Neural cell (in vitro differentiated cells): ENCODE data around the gene PARD3B. TPM values are rescaled to one million over a fixed set of nuclear protein-coding genes. Genes with fewer than 3 reads are reported as not detected.

Source experiments
- H2AFZ ChIP-seq: fragments of 200-600, 300-800 bp; sonication (generic), shearing (Covaris generic); 2 replicates; pipeline ENCODE4 v1.6.0; 2014; ENCODE audit warnings: low read depth, mild to moderate bottlenecking, antibody characterized with exemption, low read length, moderate library complexity
- H3F3A ChIP-seq: fragments of 200-600 bp; shearing (Covaris generic); 2 replicates; pipeline ENCODE4 v1.6.1; 2016; ENCODE audit warnings: mild to moderate bottlenecking, moderate library complexity, mixed read lengths, antibody characterized with exemption, low read length; ENCODE audit not compliant: insufficient read depth, poor library complexity, severe bottlenecking
- H3K27ac ChIP-seq: fragments of 200-600, 300-800 bp; sonication (generic), shearing (Covaris generic); 2 replicates; pipeline ENCODE4 v1.5.1; 2014; ENCODE audit warnings: mild to moderate bottlenecking, low read length, moderate library complexity
- H3K27me3 ChIP-seq: fragments of 300-800, 200-600 bp; sonication (generic), shearing (Covaris generic); 2 replicates; pipeline ENCODE4 v1.6.0; 2014; ENCODE audit warnings: mild to moderate bottlenecking, low read depth, low read length, moderate library complexity; ENCODE audit not compliant: insufficient read depth
- H3K36me3 ChIP-seq: fragments of 300-800, 200-600 bp; sonication (generic), shearing (Covaris generic); 2 replicates; pipeline ENCODE4 v1.5.1; 2014; ENCODE audit warnings: mild to moderate bottlenecking, antibody characterized with exemption, low read length, moderate library complexity; ENCODE audit not compliant: insufficient read depth
- H3K4me2 ChIP-seq: fragments of 300-800, 200-600 bp; sonication (generic), shearing (Covaris generic); 2 replicates; pipeline ENCODE4 v1.6.0; 2014; ENCODE audit warnings: mild to moderate bottlenecking, low read length
- H3K4me3 ChIP-seq: fragments of 300-800, 200-600 bp; sonication (generic), shearing (Covaris generic); 2 replicates; pipeline ENCODE4 v1.5.1; 2014; ENCODE audit warnings: mild to moderate bottlenecking, low read length, moderate library complexity
- H3K79me2 ChIP-seq: fragments of 200-600 bp; shearing (Covaris generic); replicated peaks from 2 replicates; pipeline ENCODE4 v1.6.0; 2014; ENCODE audit warnings: mild to moderate bottlenecking, low read length, moderate library complexity; ENCODE audit not compliant: insufficient read depth
- H3K9ac ChIP-seq: fragments of 300-800, 200-600 bp; sonication (generic), shearing (Covaris generic); 2 replicates; pipeline ENCODE4 v1.6.1; 2016; ENCODE audit warnings: mild to moderate bottlenecking, low read length, mixed read lengths
- H3K9me2 ChIP-seq: fragments of 200-600 bp; shearing (Covaris generic); 2 replicates; pipeline ENCODE4 v1.6.1; 2016; ENCODE audit warnings: mild to moderate bottlenecking, low read length, mixed read lengths; ENCODE audit not compliant: insufficient read depth
- H3K9me3 ChIP-seq: fragments of 200-600, 300-800 bp; sonication (generic), shearing (Covaris generic); 2 replicates; pipeline ENCODE4 v1.6.1; 2016; ENCODE audit warnings: mild to moderate bottlenecking, mixed run types, low read length, moderate library complexity, mixed read lengths
- H4K20me1 ChIP-seq: fragments of 200-600 bp; shearing (Covaris generic); 2 replicates; pipeline ENCODE4 v1.6.1; 2016; ENCODE audit warnings: mild to moderate bottlenecking, mixed run types; ENCODE audit not compliant: insufficient read depth
- EP300 ChIP-seq: fragments of 450-650 bp; conservative IDR thresholded peaks from 2 replicates; pipeline ENCODE4 v1.6.1; 2014; ENCODE audit warnings: antibody characterized with exemption, mild to moderate bottlenecking, moderate library complexity; ENCODE audit not compliant: poor library complexity, severe bottlenecking
- EZH2 ChIP-seq: fragments of 200-600, 300-800 bp; shearing (Covaris generic), sonication (generic); IDR thresholded peaks from 2 replicates; pipeline ENCODE4 v1.6.1; 2014; ENCODE audit warnings: antibody characterized with exemption, low read length, borderline replicate concordance, mild to moderate bottlenecking; ENCODE audit not compliant: insufficient read depth, poor library complexity, severe bottlenecking
- MXI1 ChIP-seq: fragments of 450-650 bp; conservative IDR thresholded peaks from 2 replicates; pipeline ENCODE4 v1.6.1; 2014; ENCODE audit warnings: antibody characterized with exemption, mild to moderate bottlenecking; ENCODE audit not compliant: poor library complexity, severe bottlenecking
- POLR2AphosphoS5 ChIP-seq: IDR thresholded peaks from 2 replicates; pipeline ENCODE4 v1.6.1; 2012
- RAD21 ChIP-seq: fragments of 450-650 bp; conservative IDR thresholded peaks from 2 replicates; pipeline ENCODE4 v1.6.1; 2014; ENCODE audit warnings: antibody characterized with exemption, mild to moderate bottlenecking, moderate library complexity
- SMC3 ChIP-seq: fragments of 450-650 bp; conservative IDR thresholded peaks from 2 replicates; pipeline ENCODE4 v1.6.1; 2014; ENCODE audit warnings: antibody characterized with exemption, mild to moderate bottlenecking, moderate library complexity; ENCODE audit not compliant: poor library complexity
- polyA plus RNA-seq: library from polyadenylated mRNA; depleted of rRNA; stranded (reverse); fragments of >200 nt; gene quantifications from 2 replicates; pipeline ENCODE4 v1.2.3, GENCODE V29; 2014
- TF ChIP-seq, protein P1 (sequence below): fragments of 450-650 bp; IDR thresholded peaks from 2 replicates; pipeline ENCODE4 v1.5.1; 2014; ENCODE audit warnings: antibody characterized with exemption, mild to moderate bottlenecking, moderate library complexity; ENCODE audit not compliant: poor library complexity, severe bottlenecking
- TF ChIP-seq, protein P2 (sequence below): IDR thresholded peaks from 2 replicates; pipeline ENCODE4 v1.6.1; 2012; ENCODE audit warnings: borderline replicate concordance

The PARD3B gene
- polyA plus RNA-seq, 1 donor from 2014 or later, result 0.54 TPM

DNA sequence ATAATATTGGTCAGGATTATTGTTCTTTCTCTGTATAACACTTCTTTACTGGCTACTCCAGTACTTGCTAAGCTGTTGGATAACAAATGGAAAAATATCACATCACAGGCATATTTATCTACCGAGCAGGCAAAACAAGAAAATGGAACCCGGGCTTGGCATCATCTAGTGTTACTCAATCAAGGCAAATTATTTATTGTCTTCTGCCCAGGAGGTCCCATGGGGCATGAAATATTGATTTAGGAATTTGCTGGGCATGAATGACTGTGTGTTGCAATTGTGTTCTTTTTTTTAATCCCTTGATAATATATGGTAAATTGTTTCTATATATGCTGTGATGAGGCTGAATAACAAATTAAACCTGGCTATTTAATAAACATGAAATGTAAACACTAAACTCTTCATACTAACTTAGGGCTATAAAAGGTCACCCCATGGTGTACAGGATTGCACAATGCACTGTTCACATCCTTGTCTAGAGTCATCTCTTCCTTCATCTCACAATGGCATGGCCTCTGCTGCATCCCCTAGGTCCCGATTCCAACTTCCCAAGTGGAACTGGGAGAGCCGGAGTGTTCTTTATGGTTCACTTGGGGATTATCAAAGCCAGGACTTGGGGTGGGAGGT lies 2.2 kb upstream of the PARD3B start:
- Histone ChIP-seq H3K9ac (no peak overlapping the region), H3K79me2 (no peaks in the 10 kb centered on the region), H3K4me3 (no peak overlapping the region), H3F3A (no peaks in the 10 kb centered on the region), H3K27ac (no peak overlapping the region), H3K9me3 (no peaks in the 10 kb centered on the region), H3K27me3 (peaks cover 29% of the 10 kb centered on the region), H3K36me3 (no peaks in the 10 kb centered on the region), H3K9me2 (no peaks in the 10 kb centered on the region), H4K20me1 (no peaks in the 10 kb centered on the region), H2AFZ (no peak overlapping the region), H3K4me2 (no peak overlapping the region)
- TF ChIP-seq, protein P1, sequence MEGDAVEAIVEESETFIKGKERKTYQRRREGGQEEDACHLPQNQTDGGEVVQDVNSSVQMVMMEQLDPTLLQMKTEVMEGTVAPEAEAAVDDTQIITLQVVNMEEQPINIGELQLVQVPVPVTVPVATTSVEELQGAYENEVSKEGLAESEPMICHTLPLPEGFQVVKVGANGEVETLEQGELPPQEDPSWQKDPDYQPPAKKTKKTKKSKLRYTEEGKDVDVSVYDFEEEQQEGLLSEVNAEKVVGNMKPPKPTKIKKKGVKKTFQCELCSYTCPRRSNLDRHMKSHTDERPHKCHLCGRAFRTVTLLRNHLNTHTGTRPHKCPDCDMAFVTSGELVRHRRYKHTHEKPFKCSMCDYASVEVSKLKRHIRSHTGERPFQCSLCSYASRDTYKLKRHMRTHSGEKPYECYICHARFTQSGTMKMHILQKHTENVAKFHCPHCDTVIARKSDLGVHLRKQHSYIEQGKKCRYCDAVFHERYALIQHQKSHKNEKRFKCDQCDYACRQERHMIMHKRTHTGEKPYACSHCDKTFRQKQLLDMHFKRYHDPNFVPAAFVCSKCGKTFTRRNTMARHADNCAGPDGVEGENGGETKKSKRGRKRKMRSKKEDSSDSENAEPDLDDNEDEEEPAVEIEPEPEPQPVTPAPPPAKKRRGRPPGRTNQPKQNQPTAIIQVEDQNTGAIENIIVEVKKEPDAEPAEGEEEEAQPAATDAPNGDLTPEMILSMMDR, result no peak
- TF ChIP-seq SMC3, result no peak
- no peak for TF ChIP-seq MXI1
- no peak for TF ChIP-seq RAD21
- TF ChIP-seq EP300, result no peak
- TF ChIP-seq, protein P2, sequence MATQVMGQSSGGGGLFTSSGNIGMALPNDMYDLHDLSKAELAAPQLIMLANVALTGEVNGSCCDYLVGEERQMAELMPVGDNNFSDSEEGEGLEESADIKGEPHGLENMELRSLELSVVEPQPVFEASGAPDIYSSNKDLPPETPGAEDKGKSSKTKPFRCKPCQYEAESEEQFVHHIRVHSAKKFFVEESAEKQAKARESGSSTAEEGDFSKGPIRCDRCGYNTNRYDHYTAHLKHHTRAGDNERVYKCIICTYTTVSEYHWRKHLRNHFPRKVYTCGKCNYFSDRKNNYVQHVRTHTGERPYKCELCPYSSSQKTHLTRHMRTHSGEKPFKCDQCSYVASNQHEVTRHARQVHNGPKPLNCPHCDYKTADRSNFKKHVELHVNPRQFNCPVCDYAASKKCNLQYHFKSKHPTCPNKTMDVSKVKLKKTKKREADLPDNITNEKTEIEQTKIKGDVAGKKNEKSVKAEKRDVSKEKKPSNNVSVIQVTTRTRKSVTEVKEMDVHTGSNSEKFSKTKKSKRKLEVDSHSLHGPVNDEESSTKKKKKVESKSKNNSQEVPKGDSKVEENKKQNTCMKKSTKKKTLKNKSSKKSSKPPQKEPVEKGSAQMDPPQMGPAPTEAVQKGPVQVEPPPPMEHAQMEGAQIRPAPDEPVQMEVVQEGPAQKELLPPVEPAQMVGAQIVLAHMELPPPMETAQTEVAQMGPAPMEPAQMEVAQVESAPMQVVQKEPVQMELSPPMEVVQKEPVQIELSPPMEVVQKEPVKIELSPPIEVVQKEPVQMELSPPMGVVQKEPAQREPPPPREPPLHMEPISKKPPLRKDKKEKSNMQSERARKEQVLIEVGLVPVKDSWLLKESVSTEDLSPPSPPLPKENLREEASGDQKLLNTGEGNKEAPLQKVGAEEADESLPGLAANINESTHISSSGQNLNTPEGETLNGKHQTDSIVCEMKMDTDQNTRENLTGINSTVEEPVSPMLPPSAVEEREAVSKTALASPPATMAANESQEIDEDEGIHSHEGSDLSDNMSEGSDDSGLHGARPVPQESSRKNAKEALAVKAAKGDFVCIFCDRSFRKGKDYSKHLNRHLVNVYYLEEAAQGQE, result no peak
- no peak for TF ChIP-seq POLR2AphosphoS5

GRCh38 chr2:204545861-204546735 lies 823 bp downstream of the PARD3B start:
- H3K4me2 ChIP-seq, result peak overlapping the region; percentile 14
- no peak overlapping the region for H2AFZ ChIP-seq
- H3K9ac ChIP-seq, result peak overlapping the region; percentile 51
- H4K20me1 ChIP-seq, result no peaks in the 10 kb centered on the region
- no peaks in the 10 kb centered on the region for H3K9me3 ChIP-seq
- no peaks in the 10 kb centered on the region for H3K36me3 ChIP-seq
- no peaks in the 10 kb centered on the region for H3K9me2 ChIP-seq
- no peak overlapping the region for H3K27ac ChIP-seq
- H3F3A ChIP-seq, result no peaks in the 10 kb centered on the region
- H3K79me2 ChIP-seq, result no peaks in the 10 kb centered on the region
- no peak for TF ChIP-seq RAD21
- TF ChIP-seq, protein P1, result no peak
- no peak for TF ChIP-seq SMC3
- no peak for TF ChIP-seq EZH2
- no peak for TF ChIP-seq POLR2AphosphoS5
- no peak for TF ChIP-seq EP300
- H3K4me3 ChIP-seq, result peak overlapping the region; percentile 73
- H3K27me3 ChIP-seq, result peaks cover 29% of the 10 kb centered on the region
